Measurements from ENCODE around the gene NEUROD2. TPM values are rescaled to one million over a fixed set of nuclear protein-coding genes. Genes with fewer than 3 reads are reported as not detected.

The NEUROD2 gene
- total and polyA plus RNA-seq, 10 of the 15 experiments (the other 5 are each of a cell fraction or from before 2014, with no cell fraction given): not detected

- no peak for TF ChIP-seq PBX3 (IDR thresholded peaks at IDR 0.05; ENCODE audit: insufficient replicate concordance, low read depth, low read length)
- TF ChIP-seq SREBF1 (IDR thresholded peaks at IDR 0.05; ENCODE audit: low read length): no peak
- TF ChIP-seq SIN3A (IDR thresholded peaks at IDR 0.05; ENCODE audit: low read depth, low read length): no peak
- TF ChIP-seq MEF2B (IDR thresholded peaks at IDR 0.05; ENCODE audit: partially characterized antibody, poor library complexity, severe bottlenecking): no peak
- no peak for TF ChIP-seq RUNX3 (IDR thresholded peaks at IDR 0.05; ENCODE audit: low read length)
- TF ChIP-seq CREB1 (IDR thresholded peaks at IDR 0.05; ENCODE audit: low read depth): no peak
- TF ChIP-seq POLR2AphosphoS2 (IDR thresholded peaks at IDR 0.05; ENCODE audit: low read depth, low read length): no peak
- TF ChIP-seq ELK1 (IDR thresholded peaks at IDR 0.05; ENCODE audit: low read depth, low read length): no peak
- no peak for TF ChIP-seq CBFB (IDR thresholded peaks at IDR 0.05; ENCODE audit: low read depth)
- no peak for TF ChIP-seq SMARCA5 (IDR thresholded peaks at IDR 0.05)
- no peak for TF ChIP-seq BRCA1 (IDR thresholded peaks at IDR 0.05; ENCODE audit: low read depth, low read length)
- no peak for TF ChIP-seq TCF3 (IDR thresholded peaks at IDR 0.05; ENCODE audit: borderline replicate concordance, insufficient read depth, low read depth, low read length)
- TF ChIP-seq NRF1 (conservative IDR thresholded peaks at IDR 0.05; ENCODE audit: low read depth, low read length): no peak
- TF ChIP-seq POU2F2 (IDR thresholded peaks at IDR 0.05; ENCODE audit: borderline replicate concordance, low read depth, low read length): no peak
- no peak for TF ChIP-seq ZNF592 (IDR thresholded peaks at IDR 0.05)
- TF ChIP-seq MEF2A (IDR thresholded peaks at IDR 0.05; ENCODE audit: insufficient read depth, low read depth, low read length): no peak
- no peak for TF ChIP-seq IRF4 (IDR thresholded peaks at IDR 0.05; ENCODE audit: low read depth, low read length)
- no peak for TF ChIP-seq ZBTB11 (CRISPR knock-in tag; IDR thresholded peaks at IDR 0.05)
- TF ChIP-seq ZZZ3 (IDR thresholded peaks at IDR 0.05; ENCODE audit: control insufficient read depth, insufficient read length, low read depth): no peak
- 0 out of 3 replicates have a peak, but pooled peaks of 1 of the 2 experiments have one; percentile 1 for TF ChIP-seq EGR1 (IDR thresholded peaks at IDR 0.05; ENCODE audit: borderline replicate concordance in 1 of 2, low read depth in 2 of 2, low read length in 2 of 2)
Observed at GRCh38 chr17:39623356-39623950, 15.7 kb upstream of the NEUROD2 start (continued).

Data from GM12878 (cell line).